Body of pancreas (tissue), 4 donors: ENCODE results near the gene SRM.

ENCODE experiments used
- POLR2A ChIP-seq, 3 donors: fragments of 450-650 bp; IDR thresholded peaks; one replicate each; pipeline ENCODE4 v1.6.1; 2016; ENCODE audit warnings: antibody characterized with exemption in 3 of 3, mild to moderate bottlenecking in 2 of 3
- TF ChIP-seq, protein P1 (sequence below), 7 experiments: fragments of 450-650 bp in 4 of 7; fragments of 200-600 bp in 3 of 7; sonication (generic) in 3 of 7; IDR thresholded peaks; one replicate each; pipeline ENCODE4 v1.5.1; 2016 to 2019; ENCODE audit warnings: antibody characterized with exemption in 7 of 7

DNA sequence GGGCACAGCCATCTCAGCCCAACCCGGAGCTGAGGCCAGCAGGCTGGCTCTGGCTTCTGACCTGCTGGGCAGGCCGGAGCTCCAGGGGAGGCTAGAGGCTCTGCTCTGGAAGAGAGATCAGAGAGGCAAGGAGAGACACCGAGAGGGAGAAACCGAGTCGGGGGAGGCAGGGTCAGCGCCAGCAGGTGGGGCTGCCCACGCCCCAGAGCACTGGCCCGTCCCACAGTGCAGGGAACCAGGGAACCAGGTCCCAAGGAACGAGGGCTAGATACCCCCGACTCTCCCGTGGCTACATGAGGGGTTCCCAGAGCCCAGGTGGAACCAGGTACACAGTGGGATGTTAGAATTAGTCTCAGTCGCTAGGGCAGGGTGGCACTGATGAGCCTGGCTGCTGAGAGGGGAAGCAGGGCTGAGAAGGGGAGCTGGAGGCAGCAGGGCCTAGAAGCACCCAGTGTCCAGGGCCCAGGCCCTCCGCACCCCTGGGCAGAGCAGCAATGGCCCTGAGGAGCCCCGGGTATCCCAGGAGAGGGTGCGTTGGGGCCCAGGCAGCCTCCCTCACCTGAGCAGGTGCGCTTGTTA is 14.9 kb downstream of the SRM start:
- TF ChIP-seq, protein P1, sequence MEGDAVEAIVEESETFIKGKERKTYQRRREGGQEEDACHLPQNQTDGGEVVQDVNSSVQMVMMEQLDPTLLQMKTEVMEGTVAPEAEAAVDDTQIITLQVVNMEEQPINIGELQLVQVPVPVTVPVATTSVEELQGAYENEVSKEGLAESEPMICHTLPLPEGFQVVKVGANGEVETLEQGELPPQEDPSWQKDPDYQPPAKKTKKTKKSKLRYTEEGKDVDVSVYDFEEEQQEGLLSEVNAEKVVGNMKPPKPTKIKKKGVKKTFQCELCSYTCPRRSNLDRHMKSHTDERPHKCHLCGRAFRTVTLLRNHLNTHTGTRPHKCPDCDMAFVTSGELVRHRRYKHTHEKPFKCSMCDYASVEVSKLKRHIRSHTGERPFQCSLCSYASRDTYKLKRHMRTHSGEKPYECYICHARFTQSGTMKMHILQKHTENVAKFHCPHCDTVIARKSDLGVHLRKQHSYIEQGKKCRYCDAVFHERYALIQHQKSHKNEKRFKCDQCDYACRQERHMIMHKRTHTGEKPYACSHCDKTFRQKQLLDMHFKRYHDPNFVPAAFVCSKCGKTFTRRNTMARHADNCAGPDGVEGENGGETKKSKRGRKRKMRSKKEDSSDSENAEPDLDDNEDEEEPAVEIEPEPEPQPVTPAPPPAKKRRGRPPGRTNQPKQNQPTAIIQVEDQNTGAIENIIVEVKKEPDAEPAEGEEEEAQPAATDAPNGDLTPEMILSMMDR (IDR thresholded peaks at IDR 0.05) = no peak
- no peak for TF ChIP-seq POLR2A (IDR thresholded peaks at IDR 0.05)
